MM.1S (cell line): ENCODE results near the gene TPRN.

Experiments used
- DNase-seq: peaks from one replicate; pipeline ENCODE4 v3.0.0-alpha.2; 2015
- H2AFZ ChIP-seq: fragments of 300-600 bp; sonication (generic); 2 replicates; pipeline ENCODE4 v1.6.0; 2016; ENCODE audit warnings: antibody characterized with exemption, low read length
- H3F3A ChIP-seq: fragments of 300-600 bp; sonication (generic); 2 replicates; pipeline ENCODE4 v1.6.1; 2016; ENCODE audit warnings: mild to moderate bottlenecking, antibody characterized with exemption, low read length, moderate library complexity, mixed read lengths; ENCODE audit not compliant: insufficient read depth
- H3K27ac ChIP-seq: fragments of 300-600 bp; sonication (generic); 2 replicates; pipeline ENCODE4 v1.5.1; 2016; ENCODE audit warnings: mild to moderate bottlenecking, low read length
- H3K27me3 ChIP-seq: fragments of 300-600 bp; sonication (generic); replicated peaks from 2 replicates; pipeline ENCODE4 v1.6.0; 2016; ENCODE audit warnings: low read length; ENCODE audit not compliant: insufficient read depth
- H3K36me3 ChIP-seq: fragments of 300-600 bp; sonication (generic); replicated peaks from 2 replicates; pipeline ENCODE4 v1.6.1; 2016; ENCODE audit warnings: mild to moderate bottlenecking, low read length, mixed read lengths; ENCODE audit not compliant: insufficient read depth
- H3K4me1 ChIP-seq: fragments of 300-600 bp; sonication (generic); 2 replicates; pipeline ENCODE4 v1.6.1; 2016; ENCODE audit warnings: low read length, mixed read lengths
- H3K4me2 ChIP-seq: fragments of 300-600 bp; sonication (generic); 2 replicates; pipeline ENCODE4 v1.6.0; 2016; ENCODE audit warnings: low read depth, low read length
- H3K4me3 ChIP-seq: fragments of 300-600 bp; sonication (generic); 2 replicates; pipeline ENCODE4 v1.5.1; 2016; ENCODE audit warnings: low read length, mixed read lengths
- H3K79me2 ChIP-seq: fragments of 300-600 bp; sonication (generic); 2 replicates; pipeline ENCODE4 v1.6.1; 2016; ENCODE audit warnings: mixed run types, low read length, mixed read lengths
- H3K9ac ChIP-seq: fragments of 300-600 bp; sonication (generic); 2 replicates; pipeline ENCODE4 v1.6.1; 2016; ENCODE audit warnings: low read length, mixed read lengths
- H3K9me2 ChIP-seq: fragments of 300-600 bp; sonication (generic); replicated peaks from 2 replicates; pipeline ENCODE4 v1.6.1; 2016; ENCODE audit warnings: mild to moderate bottlenecking, low read length, mixed read lengths; ENCODE audit not compliant: insufficient read depth
- H3K9me3 ChIP-seq: fragments of 300-600 bp; sonication (generic); replicated peaks from 2 replicates; pipeline ENCODE4 v1.6.1; 2016; ENCODE audit warnings: mild to moderate bottlenecking, low read length, mixed read lengths; ENCODE audit not compliant: insufficient read depth
- H4K20me1 ChIP-seq: fragments of 300-600 bp; sonication (generic); 2 replicates; pipeline ENCODE4 v1.6.1; 2016; ENCODE audit warnings: mild to moderate bottlenecking, low read length, moderate library complexity, mixed read lengths; ENCODE audit not compliant: insufficient read depth
- CTCF ChIP-seq: fragments of 300-600 bp; sonication (generic); IDR thresholded peaks from 2 replicates; pipeline ENCODE4 v1.5.1; 2016; ENCODE audit warnings: antibody characterized with exemption, low read length, mixed read lengths
- EZH2 ChIP-seq: fragments of 300-600 bp; sonication (generic); optimal IDR thresholded peaks from 2 replicates; pipeline ENCODE3; 2017; ENCODE audit warnings: low read depth, mild to moderate bottlenecking, antibody characterized with exemption, low read length, mixed read lengths
- EZH2phosphoT487 ChIP-seq: fragments of 300-600 bp; sonication (generic); IDR thresholded peaks from 2 replicates; pipeline ENCODE4 v1.6.1; 2018; ENCODE audit warnings: antibody characterized with exemption, low read length

TPRN gene

DNA sequence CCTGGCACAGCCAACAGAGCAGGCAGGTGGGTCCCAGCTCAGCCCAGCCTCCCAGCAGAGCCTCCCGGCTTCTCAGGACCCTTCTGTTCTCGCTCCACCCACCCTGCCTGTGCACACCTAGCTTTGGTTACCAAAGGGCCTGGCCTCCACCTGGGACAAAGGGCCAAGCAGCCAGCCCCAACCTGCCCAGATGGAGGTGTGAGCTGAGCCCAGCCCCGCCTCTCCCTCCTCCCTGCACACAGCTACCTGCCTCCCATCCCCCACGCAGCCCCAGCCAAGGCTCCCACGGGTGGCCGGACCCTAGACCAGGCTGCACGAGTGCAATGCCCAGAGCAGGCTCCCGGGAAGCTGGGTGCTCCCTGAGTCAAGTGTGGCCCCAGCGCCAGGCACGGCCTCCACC is 5.6 kb downstream of the TPRN start:
- TF ChIP-seq EZH2, result no peak
- TF ChIP-seq CTCF, result no peak
- TF ChIP-seq EZH2phosphoT487, result no peak
- peaks cover 3% of the 10 kb centered on the region for H3K4me1 ChIP-seq

DNA sequence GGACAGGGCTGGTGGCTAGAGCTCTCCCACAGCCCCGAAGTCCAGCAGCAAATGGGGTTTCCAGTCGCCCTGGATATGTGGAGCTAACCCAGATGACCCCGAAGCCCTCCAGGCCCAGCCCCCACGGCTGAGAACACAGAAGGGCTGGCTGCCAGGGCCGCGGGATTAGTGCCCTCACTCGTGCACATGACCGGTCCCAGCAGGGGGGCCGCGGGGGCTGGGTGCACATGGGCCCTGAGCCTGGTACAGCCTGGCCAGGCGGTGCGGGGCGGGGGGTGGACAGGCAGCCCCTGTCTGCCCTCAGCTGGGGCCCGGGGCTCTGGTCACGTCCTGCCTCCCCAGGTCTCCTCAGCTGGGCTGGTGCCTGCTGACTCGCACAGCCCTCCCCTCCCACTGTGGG is 6.2 kb downstream of the TPRN start:
- Histone ChIP-seq H3K27ac (no peak overlapping the region), H4K20me1 (no peaks in the 10 kb centered on the region), H2AFZ (no peak overlapping the region), H3K36me3 (no peaks in the 10 kb centered on the region), H3K4me2 (no peak overlapping the region), H3K9me2 (no peaks in the 10 kb centered on the region), H3K9ac (no peak overlapping the region), H3F3A (peaks cover 11% of the 10 kb centered on the region), H3K27me3 (no peaks in the 10 kb centered on the region), H3K4me3 (no peak overlapping the region), H3K79me2 (peaks cover 21% of the 10 kb centered on the region), H3K4me1 (peaks cover 6% of the 10 kb centered on the region), H3K9me3 (no peaks in the 10 kb centered on the region)
- no peak for TF ChIP-seq EZH2phosphoT487
- TF ChIP-seq EZH2, result no peak
- no peak for TF ChIP-seq CTCF
- DNase-seq, result no peak

More for the DNA sequence above, 5.6 kb downstream of the TPRN start:
- Histone ChIP-seq H3K27ac (no peak overlapping the region), H3F3A (peaks cover 6% of the 10 kb centered on the region), H3K9ac (no peak overlapping the region), H2AFZ (no peak overlapping the region), H3K79me2 (peaks cover 19% of the 10 kb centered on the region), H3K4me2 (no peak overlapping the region), H3K36me3 (no peaks in the 10 kb centered on the region), H3K9me2 (no peaks in the 10 kb centered on the region), H4K20me1 (no peaks in the 10 kb centered on the region), H3K4me3 (no peak overlapping the region), H3K9me3 (no peaks in the 10 kb centered on the region), H3K27me3 (no peaks in the 10 kb centered on the region)
- no peak for DNase-seq

DNA sequence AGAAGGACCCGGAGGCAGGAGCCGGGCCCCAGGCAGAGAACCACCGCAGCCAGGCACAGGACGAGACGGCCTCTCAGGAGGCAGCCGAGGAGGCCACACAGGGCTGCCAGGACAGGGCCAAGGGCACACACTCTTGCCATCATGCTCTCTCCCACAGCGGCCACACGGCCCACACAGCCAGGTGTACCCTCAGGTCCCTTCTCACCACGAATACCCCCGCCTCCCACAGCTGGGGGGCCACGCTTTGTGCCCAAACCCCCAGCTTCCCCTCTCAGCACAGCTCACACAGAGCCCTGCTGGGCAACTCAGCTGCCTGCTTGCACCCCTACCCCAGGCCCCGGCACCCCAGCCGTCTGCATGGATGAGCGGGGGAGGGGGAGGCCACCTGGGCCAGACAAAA is 6.8 kb downstream of the TPRN start:
- TF ChIP-seq EZH2, result no peak
- TF ChIP-seq EZH2phosphoT487, result no peak
- TF ChIP-seq CTCF, result no peak
- Histone ChIP-seq H3K4me1 (peaks cover 6% of the 10 kb centered on the region), H3K9ac (no peak overlapping the region), H3K36me3 (no peaks in the 10 kb centered on the region), H3K27ac (no peak overlapping the region), H3K4me3 (no peak overlapping the region), H3K79me2 (peaks cover 22% of the 10 kb centered on the region), H3F3A (peaks cover 17% of the 10 kb centered on the region), H3K9me2 (no peaks in the 10 kb centered on the region), H3K9me3 (no peaks in the 10 kb centered on the region), H3K27me3 (no peaks in the 10 kb centered on the region), H2AFZ (no peak overlapping the region), H3K4me2 (no peak overlapping the region), H4K20me1 (no peaks in the 10 kb centered on the region)
- no peak for DNase-seq
